Measurements from ENCODE around the gene GCH1.
"Not testable (repeated sequence)": the region's sequence is repeated elsewhere in the genome, so short reads cannot be mapped to it uniquely, and the experiment has no call there.

Gene GCH1

DNA sequence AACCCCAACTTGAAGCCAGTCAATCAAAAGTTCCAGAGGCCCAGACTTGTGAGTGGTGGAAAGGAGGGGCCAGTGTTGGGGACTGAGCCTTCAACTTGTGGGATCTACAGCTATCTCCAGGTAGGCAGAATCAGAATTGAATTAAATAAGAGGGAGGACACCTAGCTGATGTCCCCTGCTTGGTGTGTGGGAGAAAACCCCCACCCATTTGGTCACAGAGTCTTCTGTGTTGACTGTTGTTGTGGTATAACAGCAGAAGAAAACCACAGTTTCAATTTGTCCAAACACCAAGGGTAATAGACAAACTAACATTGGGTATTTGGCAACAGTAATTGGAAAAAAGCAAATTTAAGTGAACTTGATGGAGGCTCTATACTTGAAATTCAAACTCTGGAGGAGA lies 3.4 kb upstream of the GCH1 start:
- no peak for DNase-seq

DNA sequence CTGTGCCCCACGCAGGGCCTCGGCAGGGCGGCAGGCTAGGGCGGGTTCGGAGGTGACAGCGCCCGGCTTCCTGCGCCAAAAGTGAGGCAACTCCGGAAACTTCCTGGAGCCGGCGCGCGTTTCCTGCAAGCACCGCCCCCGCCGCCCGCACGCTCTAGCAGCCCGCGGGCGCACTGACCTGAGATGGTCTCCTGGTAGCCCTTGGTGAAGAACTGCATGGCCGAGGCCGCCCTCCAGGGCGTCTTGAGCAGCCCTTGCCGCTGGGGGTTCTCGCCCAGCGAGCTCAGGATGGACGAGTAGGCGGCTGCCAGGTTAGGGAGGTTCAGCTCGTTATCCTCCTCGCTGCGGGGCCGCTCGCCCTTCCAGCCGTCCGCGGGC lies 494 bp downstream of the GCH1 start:
- peak; percentile 87 for DNase-seq

DNA sequence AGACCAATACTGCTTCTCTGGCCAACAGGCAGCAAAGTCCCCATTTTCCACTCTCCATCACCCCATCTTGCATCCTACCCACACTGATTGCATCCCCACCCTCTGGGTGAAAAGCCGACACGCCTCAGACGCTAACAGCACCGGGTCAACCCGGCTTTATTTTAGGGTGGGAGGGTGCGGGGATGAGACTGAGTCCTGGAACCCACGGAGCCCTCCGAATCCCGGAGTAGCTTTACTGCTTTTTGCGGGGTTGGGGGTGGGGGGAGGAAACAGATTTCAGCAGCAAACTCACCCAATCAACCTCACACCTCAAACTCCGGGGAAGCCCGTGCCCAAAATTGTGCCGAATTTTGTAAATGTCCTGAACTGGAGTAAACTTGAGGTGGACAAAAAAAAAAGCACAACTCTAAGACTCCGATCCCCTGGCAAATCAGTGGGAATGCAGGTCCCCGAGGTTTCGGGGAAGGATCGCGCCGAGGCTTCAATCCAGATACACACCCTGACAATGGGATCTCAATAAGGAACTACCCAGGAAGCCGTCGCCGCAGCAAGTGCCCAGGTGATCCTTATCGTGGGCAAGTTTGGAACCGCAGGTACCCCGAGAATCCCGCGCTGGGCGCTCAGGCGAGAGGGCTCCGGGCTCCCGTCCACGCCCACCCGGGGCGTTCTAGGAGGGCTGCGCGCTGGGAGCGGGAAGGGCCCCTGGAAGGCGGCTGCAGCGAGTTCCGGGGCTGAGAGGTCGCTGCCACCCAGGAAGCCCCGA lies 1.1 kb downstream of the GCH1 start:
- peak; percentile 22 for DNase-seq

DNA sequence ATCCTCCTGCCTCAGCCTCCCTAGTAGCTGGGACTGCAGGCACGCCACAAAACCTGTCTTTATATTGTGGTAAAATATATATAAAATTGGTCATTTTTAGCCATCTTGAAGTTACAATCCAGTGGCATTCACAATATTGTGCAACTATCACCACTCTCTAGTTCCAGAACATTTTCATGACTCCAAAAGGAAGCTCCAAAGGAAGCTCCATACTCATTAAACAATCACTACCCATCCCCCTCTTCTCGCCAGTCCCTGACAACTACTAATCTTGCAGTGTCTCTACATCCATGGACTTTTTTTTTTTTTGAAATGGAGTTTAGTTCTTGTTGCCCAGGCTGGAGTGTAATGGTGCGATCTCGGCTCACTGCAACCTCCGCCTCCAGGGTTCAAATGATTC lies 3.1 kb downstream of the GCH1 start:
- DNase-seq, result no peak

DNA sequence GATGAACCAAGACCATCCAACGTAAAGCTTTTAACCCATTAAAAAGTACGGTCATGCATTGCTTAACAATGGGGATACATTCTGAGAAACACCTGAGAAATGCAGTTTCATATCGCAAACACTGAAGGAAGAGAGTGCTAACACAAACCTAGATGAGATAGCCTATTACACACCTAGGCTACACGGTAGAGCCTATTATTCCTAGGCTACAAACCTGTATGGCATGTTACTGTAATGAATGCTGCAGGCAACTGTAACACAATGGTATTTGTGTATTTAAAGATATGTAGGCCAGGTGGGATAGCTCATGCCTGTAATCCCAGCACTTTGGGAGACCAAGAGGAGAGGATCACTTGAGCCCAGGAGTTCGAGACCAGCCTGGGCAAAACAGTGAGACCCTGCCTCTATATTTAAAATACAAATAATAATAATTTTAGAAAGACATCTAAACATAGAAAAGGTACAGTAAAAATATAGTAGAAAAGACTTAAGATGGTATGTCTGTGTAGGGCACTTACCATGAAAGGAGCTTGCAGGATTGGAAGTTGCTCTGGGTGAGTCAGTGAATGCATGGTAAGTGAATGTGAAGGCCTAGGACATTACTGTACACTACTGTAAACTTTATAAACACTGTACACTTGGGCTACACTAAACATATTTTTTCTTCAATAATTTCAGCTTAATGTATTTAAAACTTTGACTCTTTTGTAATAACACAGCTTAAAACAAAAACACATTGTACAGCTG lies 4.6 kb downstream of the GCH1 start:
- not testable (repeated sequence) for DNase-seq

DNA sequence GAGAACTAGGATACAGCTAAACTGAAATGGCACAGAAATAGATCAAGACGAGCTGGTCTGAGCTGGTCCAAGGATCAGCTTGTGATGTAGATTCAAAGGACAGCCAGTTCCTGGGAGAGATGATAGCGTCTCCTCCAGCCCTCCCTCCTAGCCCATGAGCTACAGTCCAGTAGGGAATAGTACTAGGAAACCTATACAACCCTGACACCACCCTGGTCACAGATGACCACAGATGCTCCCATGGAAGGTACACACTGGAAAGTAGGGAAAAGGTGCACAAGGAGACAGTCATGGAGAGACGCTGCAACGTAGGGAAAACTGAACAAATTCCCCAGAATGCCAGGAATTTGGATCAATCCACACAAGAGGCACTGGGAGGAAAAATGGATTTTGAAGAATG lies 6.9 kb downstream of the GCH1 start:
- no peak for DNase-seq

GRCh38 chr14:54894995-54895394 lies 7.6 kb downstream of the GCH1 start:
- DNase-seq, result no peak

- DNase-seq, result peak; percentile 41
Measured at GRCh38 chr14:54893151-54893760, 9.4 kb downstream of the GCH1 start.

DNA sequence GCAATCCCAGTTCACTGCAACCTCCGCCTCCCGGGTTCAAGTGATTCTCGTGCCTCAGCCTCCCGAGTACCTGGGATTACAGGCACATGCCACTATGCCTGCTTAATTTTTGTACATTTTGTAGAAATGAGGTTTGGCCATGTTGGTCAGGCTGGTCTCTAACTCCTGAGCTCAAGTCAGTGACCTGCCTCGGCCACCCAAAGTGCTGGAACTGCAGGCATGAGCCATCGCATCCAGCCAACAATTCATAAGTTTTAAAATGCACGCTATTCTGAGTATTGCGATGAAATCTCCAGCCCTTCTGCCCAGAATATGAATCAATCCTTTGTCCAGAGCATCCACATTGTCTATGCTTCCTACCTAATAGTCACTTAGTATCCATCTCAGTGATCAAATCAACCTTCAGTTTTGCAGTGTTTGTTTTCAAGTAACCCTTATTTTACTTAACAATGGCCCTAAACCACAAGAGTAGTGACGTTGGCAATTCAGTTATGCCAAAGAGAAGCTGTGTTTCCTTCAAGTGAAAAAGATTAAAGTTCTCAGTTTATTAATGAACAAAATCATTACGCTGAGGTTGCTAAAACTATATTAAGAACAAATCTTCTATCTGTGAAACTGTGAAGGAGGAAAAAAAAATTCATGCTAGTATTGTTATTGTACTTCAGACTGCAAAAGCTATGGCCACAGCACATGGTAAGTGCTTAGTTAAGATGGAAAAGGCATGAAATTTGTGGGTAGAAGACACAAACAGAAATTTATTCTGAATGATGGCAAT lies 11.0 kb downstream of the GCH1 start:
- DNase-seq, result no peak

GRCh38 chr14:54890788-54891187 lies 11.8 kb downstream of the GCH1 start:
- no peak for DNase-seq

DNA sequence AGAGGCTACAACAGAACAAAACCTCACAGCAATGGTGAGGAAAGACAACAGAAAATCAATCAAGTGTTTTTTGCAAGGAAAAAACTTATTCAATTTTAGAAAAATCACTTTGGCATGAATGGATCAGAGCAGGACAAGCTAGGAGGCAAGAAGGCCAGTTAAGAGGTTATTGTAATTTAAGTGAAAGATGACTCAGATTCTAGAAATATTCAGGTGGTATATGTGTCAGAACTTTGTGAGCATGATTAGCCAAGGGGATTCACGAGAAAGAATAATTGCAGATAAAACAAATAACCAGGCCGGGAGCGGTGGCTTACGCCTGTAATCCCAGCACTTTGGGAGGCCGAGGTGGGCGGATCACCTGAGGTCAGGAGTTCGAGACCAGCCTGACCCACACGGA lies 12.7 kb downstream of the GCH1 start:
- DNase-seq, result no peak

DNA sequence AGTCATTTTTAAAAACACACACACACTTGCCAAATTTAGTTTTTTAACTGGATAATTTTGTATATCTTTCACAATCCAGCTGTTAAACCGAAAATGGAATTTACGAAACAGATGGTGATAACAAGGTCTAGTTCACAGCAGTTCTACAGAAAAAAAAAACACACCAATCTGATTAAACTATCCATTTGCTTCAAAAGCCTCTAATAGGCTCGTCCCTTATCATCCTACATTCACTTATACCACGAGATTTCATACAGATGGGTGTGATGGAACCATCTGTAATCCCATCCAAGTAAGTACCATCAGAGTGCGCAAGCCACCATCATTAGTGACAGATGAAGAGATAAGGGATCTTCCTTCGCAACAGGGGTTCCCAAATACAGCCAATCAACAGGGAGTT lies 20.1 kb downstream of the GCH1 start:
- DNase-seq, result no peak

GRCh38 chr14:54881761-54882401 lies 20.7 kb downstream of the GCH1 start:
- no peak for DNase-seq

- peak; percentile 32 for DNase-seq
Measured at GRCh38 chr14:54881235-54881760, 21.3 kb downstream of the GCH1 start.

DNA sequence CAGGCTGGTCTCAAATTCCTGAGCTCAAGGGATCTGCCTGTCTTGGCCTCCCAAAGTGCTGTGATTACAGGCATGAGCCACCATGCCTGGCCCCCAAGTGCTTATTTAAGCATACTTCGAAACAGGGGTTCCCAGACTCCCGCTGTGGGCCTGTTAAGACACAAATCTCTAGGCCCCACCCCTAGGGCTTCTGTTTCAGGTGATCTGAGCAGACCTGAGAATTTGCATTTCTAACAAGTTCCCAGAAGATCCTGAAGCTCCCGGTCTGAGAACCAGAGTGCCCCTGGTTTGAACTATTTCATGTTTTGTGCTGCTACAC lies 25.0 kb downstream of the GCH1 start:
- DNase-seq, result no peak

- no peak for DNase-seq
Measured at GRCh38 chr14:54877015-54877702, 25.5 kb downstream of the GCH1 start.

- not testable (repeated sequence) for DNase-seq
Measured at GRCh38 chr14:54875648-54876047, 27.0 kb downstream of the GCH1 start.

GRCh38 chr14:54870154-54871090 lies 32.2 kb downstream of the GCH1 start:
- DNase-seq, result not testable (repeated sequence)

DNA sequence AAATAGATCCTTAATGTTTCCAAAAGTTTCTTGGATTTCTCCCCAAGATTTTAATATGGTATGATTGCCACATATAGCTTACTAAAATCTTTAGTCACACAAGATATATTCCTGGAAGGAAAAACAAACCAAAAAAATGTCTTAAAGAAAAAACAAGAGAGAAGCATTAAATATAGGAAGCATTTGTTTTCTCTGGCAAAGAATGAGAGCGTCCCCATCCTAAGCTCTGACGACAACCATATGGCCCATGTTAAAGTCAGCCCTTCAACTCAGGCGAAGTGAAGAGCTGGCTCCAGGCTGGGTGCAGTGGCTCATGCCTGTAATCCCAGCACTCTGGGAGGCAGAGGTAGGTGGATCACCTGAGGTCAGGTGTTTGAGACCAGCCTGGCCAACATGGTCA lies 35.6 kb downstream of the GCH1 start:
- no peak for DNase-seq

DNA sequence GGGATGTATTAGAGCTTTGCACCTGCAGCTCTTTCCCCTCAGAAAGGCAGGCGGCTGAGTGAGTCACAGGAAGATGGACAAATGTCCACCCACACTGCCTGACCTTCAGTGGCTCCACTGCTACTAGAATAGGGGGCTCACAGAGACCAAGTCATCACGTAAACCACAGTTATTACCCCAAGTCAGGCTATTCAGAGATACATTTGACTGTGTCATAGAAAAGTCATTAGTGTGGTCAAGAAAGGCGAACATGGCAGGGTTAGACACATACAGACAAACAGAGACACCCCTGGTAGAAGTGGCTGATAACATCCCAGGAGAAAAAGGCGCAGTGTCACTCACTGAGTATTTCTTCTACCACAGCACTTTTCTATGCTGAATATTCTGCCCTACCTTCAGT lies 36.0 kb downstream of the GCH1 start:
- no peak for DNase-seq

- no peak for DNase-seq
Measured at GRCh38 chr14:54864526-54864925, 38.1 kb downstream of the GCH1 start.

Measured in stimulated activated CD4-positive, alpha-beta T cell treated with anti-CD3 and anti-CD28 coated beads, Interleukin-15, amount 100 ng/mL, for 24 hours (primary cell).